ENCODE results near the gene CD46. TPM values are rescaled to one million over a fixed set of nuclear protein-coding genes. Genes with fewer than 3 reads are reported as not detected.

The CD46 gene
- polyA plus RNA-seq, 1 donor from 2014 or later: 393 TPM

GRCh38 chr1:207779008-207779407 lies 27.2 kb downstream of the CD46 start:
- Histone ChIP-seq H3K9ac (ENCODE audit: low read length) (no peak overlapping the region), H3K9me2 (ENCODE audit: insufficient read depth, low read length) (no peaks in the 10 kb centered on the region), H3K4me3 (ENCODE audit: low read length) (no peak overlapping the region), H3K27me3 (ENCODE audit: insufficient read depth, low read depth, low read length) (no peaks in the 10 kb centered on the region), H3K27ac (ENCODE audit: low read length) (no peak overlapping the region), H3F3A (ENCODE audit: insufficient read depth, low read length, poor library complexity, severe bottlenecking) (no peaks in the 10 kb centered on the region), H3K36me3 (ENCODE audit: insufficient read depth, low read length) (peaks cover 7% of the 10 kb centered on the region), H3K4me2 (ENCODE audit: low read length) (no peak overlapping the region), H4K20me1 (ENCODE audit: insufficient read depth) (no peaks in the 10 kb centered on the region), H3K9me3 (ENCODE audit: low read length) (no peaks in the 10 kb centered on the region), H3K79me2 (replicated peaks; ENCODE audit: insufficient read depth, low read length) (peaks cover 13% of the 10 kb centered on the region), H2AFZ (ENCODE audit: low read depth, low read length) (no peak overlapping the region)
- no peak for TF ChIP-seq REST (IDR thresholded peaks at IDR 0.05; ENCODE audit: borderline replicate concordance)
- TF ChIP-seq POLR2AphosphoS5 (IDR thresholded peaks at IDR 0.05): no peak
- TF ChIP-seq MXI1 (conservative IDR thresholded peaks at IDR 0.05; ENCODE audit: poor library complexity, severe bottlenecking): no peak
- no peak for TF ChIP-seq EZH2 (IDR thresholded peaks at IDR 0.05; ENCODE audit: borderline replicate concordance, insufficient read depth, low read length, poor library complexity, severe bottlenecking)
- no peak for TF ChIP-seq SMC3 (conservative IDR thresholded peaks at IDR 0.05; ENCODE audit: poor library complexity)
- no peak for TF ChIP-seq EP300 (conservative IDR thresholded peaks at IDR 0.05; ENCODE audit: poor library complexity, severe bottlenecking)
- no peak for TF ChIP-seq RAD21 (conservative IDR thresholded peaks at IDR 0.05)
- no peak for TF ChIP-seq CTCF (IDR thresholded peaks at IDR 0.05; ENCODE audit: poor library complexity, severe bottlenecking)
- TF ChIP-seq TAF1 (IDR thresholded peaks at IDR 0.05; ENCODE audit: low read depth): no peak

GRCh38 chr1:207781312-207781711 lies 29.5 kb downstream of the CD46 start:
- Histone ChIP-seq H3K9me3 (ENCODE audit: low read length) (no peaks in the 10 kb centered on the region), H3K27ac (ENCODE audit: low read length) (no peak overlapping the region), H3F3A (ENCODE audit: insufficient read depth, low read length, poor library complexity, severe bottlenecking) (no peaks in the 10 kb centered on the region), H3K4me2 (ENCODE audit: low read length) (no peak overlapping the region), H3K4me3 (ENCODE audit: low read length) (no peak overlapping the region), H2AFZ (ENCODE audit: low read depth, low read length) (no peak overlapping the region), H3K79me2 (replicated peaks; ENCODE audit: insufficient read depth, low read length) (peaks cover 13% of the 10 kb centered on the region), H4K20me1 (ENCODE audit: insufficient read depth) (no peaks in the 10 kb centered on the region), H3K9me2 (ENCODE audit: insufficient read depth, low read length) (no peaks in the 10 kb centered on the region), H3K36me3 (ENCODE audit: insufficient read depth, low read length) (peaks cover 10% of the 10 kb centered on the region), H3K27me3 (ENCODE audit: insufficient read depth, low read depth, low read length) (no peaks in the 10 kb centered on the region), H3K9ac (ENCODE audit: low read length) (no peak overlapping the region)
- TF ChIP-seq TAF1 (IDR thresholded peaks at IDR 0.05; ENCODE audit: low read depth) (no peak), EZH2 (IDR thresholded peaks at IDR 0.05; ENCODE audit: borderline replicate concordance, insufficient read depth, low read length, poor library complexity, severe bottlenecking) (no peak), EP300 (conservative IDR thresholded peaks at IDR 0.05; ENCODE audit: poor library complexity, severe bottlenecking) (no peak), REST (IDR thresholded peaks at IDR 0.05; ENCODE audit: borderline replicate concordance) (no peak), POLR2AphosphoS5 (IDR thresholded peaks at IDR 0.05) (no peak), SMC3 (conservative IDR thresholded peaks at IDR 0.05; ENCODE audit: poor library complexity) (no peak), CTCF (IDR thresholded peaks at IDR 0.05; ENCODE audit: poor library complexity, severe bottlenecking) (no peak)

Data from neural cell (in vitro differentiated cells).